ENCODE data around the gene EPC2.
"Not testable (repeated sequence)": the region's sequence is repeated elsewhere in the genome, so short reads cannot be mapped to it uniquely, and the experiment has no call there.

EPC2 gene

GRCh38 chr2:148781544-148781943, 137.0 kb downstream of the EPC2 start:
- Histone ChIP-seq H3K4me1 (ENCODE audit: control insufficient read depth in 1 of 2, insufficient read depth in 1 of 2, low read depth in 1 of 2, low read length in 1 of 2) (no peaks in the 10 kb centered on the region), H3K36me3 (peaks cover 47% of the 10 kb centered on the region), H3K4me3 (ENCODE audit: low read depth in 1 of 2, low read length in 1 of 2) (no peak overlapping the region), H3K27ac (no peak overlapping the region), H3K9me3 (no peaks in the 10 kb centered on the region), H3K27me3 (no peaks in the 10 kb centered on the region)
- TF ChIP-seq CTCF (IDR thresholded peaks at IDR 0.05): no peak

GRCh38 chr2:148789059-148789458, 144.5 kb downstream of the EPC2 start:
- Histone ChIP-seq H3K9me3 (no peaks in the 10 kb centered on the region), H3K27ac (no peak overlapping the region), H3K36me3 (peaks cover 41% of the 10 kb centered on the region), H3K4me1 (ENCODE audit: control insufficient read depth in 1 of 2, insufficient read depth in 1 of 2, low read depth in 1 of 2, low read length in 1 of 2) (no peaks in the 10 kb centered on the region), H3K27me3 (no peaks in the 10 kb centered on the region), H3K4me3 (ENCODE audit: low read depth in 1 of 2, low read length in 1 of 2) (no peak overlapping the region)
- no peak for TF ChIP-seq CTCF (IDR thresholded peaks at IDR 0.05)

GRCh38 chr2:148790172-148790571, 145.6 kb downstream of the EPC2 start:
- H3K27me3 ChIP-seq; H3K4me3 ChIP-seq (ENCODE audit: low read depth in 1 of 2, low read length in 1 of 2); H3K9me3 ChIP-seq; H3K27ac ChIP-seq; H3K4me1 ChIP-seq (ENCODE audit: control insufficient read depth in 1 of 2, insufficient read depth in 1 of 2, low read depth in 1 of 2, low read length in 1 of 2): not testable (repeated sequence)
- H3K36me3 ChIP-seq: peaks cover 30% of the 10 kb centered on the region

- H3K36me3 ChIP-seq: peaks cover 2% of the 10 kb centered on the region
- no peak overlapping the region for H3K4me3 ChIP-seq (ENCODE audit: low read depth in 1 of 2, low read length in 1 of 2)
- H3K27ac ChIP-seq: no peak overlapping the region
- no peaks in the 10 kb centered on the region for H3K27me3 ChIP-seq
- no peak for TF ChIP-seq CTCF (IDR thresholded peaks at IDR 0.05)
- no peaks in the 10 kb centered on the region for H3K4me1 ChIP-seq (ENCODE audit: control insufficient read depth in 1 of 2, insufficient read depth in 1 of 2, low read depth in 1 of 2, low read length in 1 of 2)
- H3K9me3 ChIP-seq: no peaks in the 10 kb centered on the region
Measured at GRCh38 chr2:148794558-148794957, 150.0 kb downstream of the EPC2 start.

- Histone ChIP-seq H3K36me3 (no peaks in the 10 kb centered on the region), H3K4me3 (ENCODE audit: low read depth in 1 of 2, low read length in 1 of 2) (no peak overlapping the region), H3K9me3 (no peaks in the 10 kb centered on the region), H3K4me1 (ENCODE audit: control insufficient read depth in 1 of 2, insufficient read depth in 1 of 2, low read depth in 1 of 2, low read length in 1 of 2) (no peaks in the 10 kb centered on the region), H3K27ac (no peak overlapping the region), H3K27me3 (no peaks in the 10 kb centered on the region)
- no peak for TF ChIP-seq CTCF (IDR thresholded peaks at IDR 0.05)
Measured at GRCh38 chr2:148796735-148797512, 152.4 kb downstream of the EPC2 start.

GRCh38 chr2:148802448-148803220, 158.1 kb downstream of the EPC2 start:
- H3K27ac ChIP-seq: no peak overlapping the region
- H3K36me3 ChIP-seq: no peaks in the 10 kb centered on the region
- H3K9me3 ChIP-seq: no peaks in the 10 kb centered on the region
- H3K4me1 ChIP-seq (ENCODE audit: control insufficient read depth in 1 of 2, insufficient read depth in 1 of 2, low read depth in 1 of 2, low read length in 1 of 2): no peaks in the 10 kb centered on the region
- H3K4me3 ChIP-seq (ENCODE audit: low read depth in 1 of 2, low read length in 1 of 2): no peak overlapping the region
- TF ChIP-seq CTCF (IDR thresholded peaks at IDR 0.05): no peak
- no peaks in the 10 kb centered on the region for H3K27me3 ChIP-seq

All from neutrophil (primary cell).